Heart left ventricle (tissue), 16 donors: ENCODE data around the gene CRIM1. TPM values are rescaled to one million over a fixed set of nuclear protein-coding genes. Genes with fewer than 3 reads are reported as not detected.

Source experiments
- ATAC-seq, 4 donors: fragments of 200-7000 bp; cut with Tn5 transposase; one replicate each; pipeline ENCODE4 v1.9.1; 2020 to 2022; ENCODE audit warnings: moderate library complexity in 4 of 4, mild to moderate bottlenecking in 3 of 4, moderate number of reproducible peaks in 1 of 4
- DNase-seq, 5 donors: peaks; one replicate each; pipeline ENCODE4 v3.0.0-alpha.2; 2020
- H3K27ac ChIP-seq, 12 donors: fragments of 200-600 bp; sonication (generic) in 4 of 12; one replicate each; pipeline versions ENCODE4 v1.5.0 to v1.8.0; 2016 to 2022; ENCODE audit warnings: mild to moderate bottlenecking in 2 of 12
- H3K27me3 ChIP-seq, 9 donors: fragments of 200-600 bp; sonication (generic) in 2 of 9; one replicate each; pipeline versions ENCODE4 v1.5.1 to v1.8.0; 2016 to 2022; ENCODE audit warnings: mild to moderate bottlenecking in 3 of 9
- H3K36me3 ChIP-seq, 9 donors: fragments of 200-600 bp; sonication (generic) in 2 of 9; one replicate each; pipeline versions ENCODE4 v1.5.0 to v1.8.0; 2018 to 2022; ENCODE audit warnings: mild to moderate bottlenecking in 2 of 9
- H3K4me1 ChIP-seq, 12 donors: fragments of 200-600 bp; sonication (generic) in 4 of 12; one replicate each; pipeline versions ENCODE4 v1.5.0 to v1.8.0; 2016 to 2022; ENCODE audit warnings: mild to moderate bottlenecking in 3 of 12
- H3K4me3 ChIP-seq, 12 donors: fragments of 200-600 bp; sonication (generic) in 4 of 12; one replicate each; pipeline versions ENCODE4 v1.5.0 to v1.8.0; 2017 to 2022; ENCODE audit warnings: mild to moderate bottlenecking in 9 of 12, moderate library complexity in 4 of 12
- H3K9me3 ChIP-seq, 12 donors: fragments of 200-600 bp; sonication (generic) in 4 of 12; one replicate each; pipeline versions ENCODE4 v1.5.0 to v1.8.0; 2016 to 2022; ENCODE audit warnings: mild to moderate bottlenecking in 1 of 12
- CTCF ChIP-seq, 12 donors: fragments of 200-600 bp; sonication (generic) in 4 of 12; IDR thresholded peaks; one replicate each; pipeline versions ENCODE4 v1.5.0 to v1.8.0; 2018 to 2022; ENCODE audit warnings: antibody characterized with exemption in 12 of 12, mild to moderate bottlenecking in 5 of 12
- POLR2A ChIP-seq, 2 donors: fragments of 450-650 bp; IDR thresholded peaks; one replicate each; pipeline ENCODE4 v1.6.1; 2017; ENCODE audit warnings: antibody characterized with exemption in 2 of 2, mild to moderate bottlenecking in 2 of 2, moderate library complexity in 2 of 2
- WGBS, 4 donors: extraction: QIAGEN DNeasy Blood & Tissue Kit in 2 of 4; methylation state at CpG; one replicate each; pipeline versions ENCODE4 v1.1.5 to v1.1.7; 2013 to 2018; 5-methylcytosine and 5-hydroxymethylcytosine counted together
- intact Hi-C, 10 donors: fragments of 100-400 bp; cut with DNase I; formaldehyde crosslinking; loops; one replicate each; pipeline versions ENCODE4 v1.11.1 to v1.14.2; 2022
- polyA plus RNA-seq, 2 donors: library from polyadenylated mRNA; stranded (reverse); fragments of 200-250 nt; gene quantifications; one replicate each; pipeline ENCODE4 v1.2.3, GENCODE V29; 2013
- total RNA-seq, 9 donors: library from RNA; depleted of rRNA in 2 of 9; stranded (reverse); fragments of >200 nt in 2 of 9; fragmentation: NEBNext Ultra II Directional in 3 of 9; extraction: Animal tissue kit (Norgen Biotek cat#: 25700) in 3 of 9; gene quantifications; one replicate each; pipeline versions ENCODE4 v1.1.0 to v1.2.4, GENCODE V29; 2016 to 2023
- donor health status: ischemic (EF 13 %, LVEDD 7.1; RV severe dilation, severe dysfunction).
- donor health status: healthy with polysubstance abuse.
- donor health status: DM: no; HTN: yes; CAD: no.
- donor health status: DM: no; HTN: no; CAD: no.
- donor health status: ischemic (EF 25% LVEDD 6.9; RV normal size, moderate dysfunction).
- donor health status: ischemic (EF 25% LVEDD 5.7; RV mildly dilated, moderate dysfunction).
- donor health status: healthy.
- donor health status: DM: yes; HTN: yes; CAD: no.
- donor health status: ischemic (EF 35%, LVEDD 5.7; RV mildly dilated, moderate dysfunction).
- donor health status: nonischemic (EF 11% LVEDD 7.7; RV severe dilation, severe dysfunction).
- donor health status: DM: yes; HTN: yes; CAD: no.
- donor health status: PGD.
- donor health status: ischemic (EF 29% LVEDD 5.4; RV normal size, mild dysfunction).
- donor health status: nonischemic (EF 23%, LVEDD 6.1; RV moderate dilation, normal function).

Gene CRIM1
- total and polyA plus RNA-seq, 11 donors = 14.7 to 120 (median 81.8) TPM

- no peak for DNase-seq
- no peaks in the 10 kb centered on the region for H3K36me3 ChIP-seq
- no peaks in the 10 kb centered on the region for H3K27me3 ChIP-seq
- intact Hi-C loops = no loop called here
- no peak for TF ChIP-seq POLR2A (IDR thresholded peaks at IDR 0.05)
- TF ChIP-seq CTCF (IDR thresholded peaks at IDR 0.05) = no peak
- WGBS, 4 donors = 85 to 91% (median 89%) methylated on average over 3 of the region's 3 CpGs
- no peak overlapping the region for H3K27ac ChIP-seq
- ATAC-seq = no peak
- no peak overlapping the region for H3K4me3 ChIP-seq
- no peaks in the 10 kb centered on the region for H3K4me1 ChIP-seq
- H3K9me3 ChIP-seq = no peaks in the 10 kb centered on the region
Measured at GRCh38 chr2:36330473-36331395, 24.8 kb upstream of the CRIM1 start.

GRCh38 chr2:36333350-36334012, 22.1 kb upstream of the CRIM1 start:
- intact Hi-C loops = no loop called here
- Histone ChIP-seq H3K4me3 (no peak overlapping the region), H3K4me1 (no peaks in the 10 kb centered on the region), H3K9me3 (no peaks in the 10 kb centered on the region), H3K27me3 (peaks cover 0 to 5% (median 0%) of the 10 kb centered on the region in 9 donors), H3K27ac (no peak overlapping the region), H3K36me3 (no peaks in the 10 kb centered on the region)
- 52 to 60% (median 59%) methylated on average over 4 of the region's 4 CpGs for WGBS, 4 donors
- no peak for DNase-seq
- no peak for ATAC-seq
- TF ChIP-seq CTCF (IDR thresholded peaks at IDR 0.05) (no peak), POLR2A (IDR thresholded peaks at IDR 0.05) (no peak)

GRCh38 chr2:36335597-36335996, 20.0 kb upstream of the CRIM1 start:
- peaks cover 0 to 5% (median 0%) of the 10 kb centered on the region in 9 donors for H3K27me3 ChIP-seq
- ATAC-seq = no peak
- no peaks in the 10 kb centered on the region for H3K9me3 ChIP-seq
- DNase-seq = no peak
- H3K36me3 ChIP-seq = no peaks in the 10 kb centered on the region
- TF ChIP-seq CTCF (IDR thresholded peaks at IDR 0.05) = no peak
- no peak overlapping the region for H3K27ac ChIP-seq
- H3K4me3 ChIP-seq = no peak overlapping the region
- 66 to 77% (median 70%) methylated on average over 5 of the region's 5 CpGs for WGBS, 4 donors
- intact Hi-C loops = no loop called here
- H3K4me1 ChIP-seq = no peaks in the 10 kb centered on the region

GRCh38 chr2:36336321-36336720, 19.3 kb upstream of the CRIM1 start:
- 93 to 98% (median 95%) methylated on average over 2 of the region's 2 CpGs for WGBS, 4 donors
- H3K27me3 ChIP-seq = peaks cover 0 to 5% (median 0%) of the 10 kb centered on the region in 9 donors
- ATAC-seq (no peak), DNase-seq (no peak)
- no peak overlapping the region for H3K27ac ChIP-seq
- no peak for TF ChIP-seq CTCF (IDR thresholded peaks at IDR 0.05)
- no peak for TF ChIP-seq POLR2A (IDR thresholded peaks at IDR 0.05)
- no peaks in the 10 kb centered on the region for H3K9me3 ChIP-seq
- no peaks in the 10 kb centered on the region for H3K36me3 ChIP-seq
- intact Hi-C loops = no loop called here
- no peaks in the 10 kb centered on the region for H3K4me1 ChIP-seq
- no peak overlapping the region for H3K4me3 ChIP-seq
